HEK293 (cell line): Measurements from ENCODE around the gene PRCC.

Experiments
- GFI1B ChIP-seq: fragments of 450-650 bp; formaldehyde crosslinking; IDR thresholded peaks from 2 replicates; pipeline ENCODE4 v1.5.1; 2016; ENCODE audit warnings: missing biosample characterization, missing genetic modification characterization
- SETDB1 ChIP-seq: IDR thresholded peaks from one replicate; pipeline ENCODE4 v1.6.1; 2017; ENCODE audit warnings: mild to moderate bottlenecking, low read length, moderate library complexity, mixed read lengths; ENCODE audit not compliant: insufficient read length
- SP2 ChIP-seq: fragments of 450-650 bp; formaldehyde crosslinking; IDR thresholded peaks from 2 replicates; pipeline ENCODE4 v1.5.1; 2016; ENCODE audit warnings: missing biosample characterization, missing genetic modification characterization
- ZNF335 ChIP-seq: fragments of 450-650 bp; formaldehyde crosslinking; conservative IDR thresholded peaks from 2 replicates; pipeline ENCODE4 v1.5.1; 2016; ENCODE audit warnings: missing biosample characterization, missing genetic modification characterization
- ZNF654 ChIP-seq: fragments of 450-650 bp; formaldehyde crosslinking; IDR thresholded peaks from 2 replicates; pipeline ENCODE4 v1.5.1; 2016; ENCODE audit warnings: low read depth, missing biosample characterization, missing genetic modification characterization
- TF ChIP-seq, protein P1 (sequence below): fragments of 450-650 bp; formaldehyde crosslinking; optimal IDR thresholded peaks from 2 replicates; pipeline ENCODE3; 2016; ENCODE audit warnings: missing biosample characterization, mild to moderate bottlenecking, missing genetic modification characterization
- TF ChIP-seq, protein P2 (sequence below): fragments of 450-650 bp; formaldehyde crosslinking; IDR thresholded peaks from 2 replicates; pipeline ENCODE4 v1.5.1; 2016; ENCODE audit warnings: missing biosample characterization, missing genetic modification characterization
- TF ChIP-seq, protein P3 (sequence below): fragments of 450-650 bp; formaldehyde crosslinking; IDR thresholded peaks from 2 replicates; pipeline ENCODE4 v1.5.1; 2016; ENCODE audit warnings: missing biosample characterization, missing genetic modification characterization

DNA sequence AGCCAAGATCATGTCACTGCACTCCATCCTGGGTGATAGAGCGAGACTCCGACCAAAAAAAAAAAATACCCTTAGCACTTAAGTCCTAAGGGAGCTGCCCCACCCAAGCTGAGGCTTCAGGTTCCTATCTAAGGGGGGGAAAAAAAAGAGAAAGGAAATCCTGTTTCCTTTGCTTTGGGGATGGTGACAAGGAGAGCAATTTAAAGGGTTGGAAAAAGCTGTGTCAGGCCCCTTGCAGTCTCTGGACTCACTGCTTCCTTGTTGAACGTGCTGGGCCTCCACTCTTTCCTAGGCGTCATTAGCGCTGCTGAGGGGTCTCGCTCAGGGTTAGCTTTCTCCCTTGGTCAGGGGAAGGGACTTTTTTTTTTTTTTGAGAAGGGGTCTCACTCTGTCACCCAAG lies 18.1 kb downstream of the PRCC start:
- TF ChIP-seq, protein P1, sequence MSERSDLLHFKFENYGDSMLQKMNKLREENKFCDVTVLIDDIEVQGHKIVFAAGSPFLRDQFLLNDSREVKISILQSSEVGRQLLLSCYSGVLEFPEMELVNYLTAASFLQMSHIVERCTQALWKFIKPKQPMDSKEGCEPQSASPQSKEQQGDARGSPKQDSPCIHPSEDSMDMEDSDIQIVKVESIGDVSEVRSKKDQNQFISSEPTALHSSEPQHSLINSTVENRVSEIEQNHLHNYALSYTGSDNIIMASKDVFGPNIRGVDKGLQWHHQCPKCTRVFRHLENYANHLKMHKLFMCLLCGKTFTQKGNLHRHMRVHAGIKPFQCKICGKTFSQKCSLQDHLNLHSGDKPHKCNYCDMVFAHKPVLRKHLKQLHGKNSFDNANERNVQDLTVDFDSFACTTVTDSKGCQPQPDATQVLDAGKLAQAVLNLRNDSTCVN (tag by site-specific recombination) = no peak
- TF ChIP-seq, protein P2, sequence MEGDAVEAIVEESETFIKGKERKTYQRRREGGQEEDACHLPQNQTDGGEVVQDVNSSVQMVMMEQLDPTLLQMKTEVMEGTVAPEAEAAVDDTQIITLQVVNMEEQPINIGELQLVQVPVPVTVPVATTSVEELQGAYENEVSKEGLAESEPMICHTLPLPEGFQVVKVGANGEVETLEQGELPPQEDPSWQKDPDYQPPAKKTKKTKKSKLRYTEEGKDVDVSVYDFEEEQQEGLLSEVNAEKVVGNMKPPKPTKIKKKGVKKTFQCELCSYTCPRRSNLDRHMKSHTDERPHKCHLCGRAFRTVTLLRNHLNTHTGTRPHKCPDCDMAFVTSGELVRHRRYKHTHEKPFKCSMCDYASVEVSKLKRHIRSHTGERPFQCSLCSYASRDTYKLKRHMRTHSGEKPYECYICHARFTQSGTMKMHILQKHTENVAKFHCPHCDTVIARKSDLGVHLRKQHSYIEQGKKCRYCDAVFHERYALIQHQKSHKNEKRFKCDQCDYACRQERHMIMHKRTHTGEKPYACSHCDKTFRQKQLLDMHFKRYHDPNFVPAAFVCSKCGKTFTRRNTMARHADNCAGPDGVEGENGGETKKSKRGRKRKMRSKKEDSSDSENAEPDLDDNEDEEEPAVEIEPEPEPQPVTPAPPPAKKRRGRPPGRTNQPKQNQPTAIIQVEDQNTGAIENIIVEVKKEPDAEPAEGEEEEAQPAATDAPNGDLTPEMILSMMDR = no peak
- TF ChIP-seq SP2 (tag by site-specific recombination) = no peak
- TF ChIP-seq GFI1B (tag by site-specific recombination) = no peak
- no peak for TF ChIP-seq ZNF654 (tag by site-specific recombination)
- TF ChIP-seq, protein P3, sequence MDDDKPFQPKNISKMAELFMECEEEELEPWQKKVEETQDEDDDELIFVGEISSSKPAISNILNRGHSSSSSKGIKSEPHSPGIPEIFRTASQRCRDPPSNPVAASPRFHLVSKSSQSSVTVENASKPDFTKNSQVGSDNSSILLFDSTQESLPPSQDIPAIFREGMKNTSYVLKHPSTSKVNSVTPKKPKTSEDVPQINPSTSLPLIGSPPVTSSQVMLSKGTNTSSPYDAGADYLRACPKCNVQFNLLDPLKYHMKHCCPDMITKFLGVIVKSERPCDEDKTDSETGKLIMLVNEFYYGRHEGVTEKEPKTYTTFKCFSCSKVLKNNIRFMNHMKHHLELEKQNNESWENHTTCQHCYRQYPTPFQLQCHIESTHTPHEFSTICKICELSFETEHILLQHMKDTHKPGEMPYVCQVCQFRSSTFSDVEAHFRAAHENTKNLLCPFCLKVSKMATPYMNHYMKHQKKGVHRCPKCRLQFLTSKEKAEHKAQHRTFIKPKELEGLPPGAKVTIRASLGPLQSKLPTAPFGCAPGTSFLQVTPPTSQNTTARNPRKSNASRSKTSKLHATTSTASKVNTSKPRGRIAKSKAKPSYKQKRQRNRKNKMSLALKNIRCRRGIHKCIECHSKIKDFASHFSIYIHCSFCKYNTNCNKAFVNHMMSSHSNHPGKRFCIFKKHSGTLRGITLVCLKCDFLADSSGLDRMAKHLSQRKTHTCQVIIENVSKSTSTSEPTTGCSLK (tag by site-specific recombination) = no peak
- no peak for TF ChIP-seq ZNF335 (tag by site-specific recombination)
- TF ChIP-seq SETDB1 = no peak
